MV-4-11 (cell line): ENCODE data around the gene CACNB2.

Experiments
- DNase-seq: peaks from one replicate; lab custom pipeline; 2025; lab: John Stamatoyannopoulos, UW

The CACNB2 gene

DNA sequence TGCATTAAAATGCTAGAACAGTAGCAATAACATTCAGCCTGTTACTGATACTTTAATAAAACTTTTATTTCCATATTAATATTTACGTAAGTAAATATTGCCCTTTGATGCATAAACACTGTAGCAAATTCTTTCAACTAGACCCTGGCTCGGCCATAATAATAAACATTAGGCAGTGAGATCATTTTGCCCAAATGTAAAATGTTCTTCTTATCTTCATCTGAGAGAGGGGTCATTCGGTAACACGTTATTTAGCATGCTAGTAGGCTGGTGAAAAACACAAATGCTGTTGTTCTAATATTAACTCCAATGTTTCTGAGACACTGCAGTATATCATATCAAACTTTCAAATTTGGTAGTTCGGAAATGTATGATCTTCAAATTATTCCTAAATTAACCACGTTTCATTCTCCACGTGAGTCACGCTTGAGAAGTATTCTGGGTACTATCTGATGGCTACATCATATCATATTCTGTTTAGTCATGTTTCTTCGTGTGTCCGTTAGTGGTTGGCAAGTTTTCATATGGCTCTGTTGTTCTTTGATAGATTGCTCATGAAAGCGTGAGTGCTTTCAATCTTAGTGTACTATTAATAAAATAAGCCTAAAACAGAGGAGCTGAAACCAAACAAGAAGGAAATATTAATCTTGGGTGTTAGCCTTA is 365.4 kb downstream of the CACNB2 start:
- DNase-seq = no peak

- DNase-seq = no peak
These were observed 368.4 kb downstream of the CACNB2 start for GRCh38 chr10:18508587-18508986.

DNA sequence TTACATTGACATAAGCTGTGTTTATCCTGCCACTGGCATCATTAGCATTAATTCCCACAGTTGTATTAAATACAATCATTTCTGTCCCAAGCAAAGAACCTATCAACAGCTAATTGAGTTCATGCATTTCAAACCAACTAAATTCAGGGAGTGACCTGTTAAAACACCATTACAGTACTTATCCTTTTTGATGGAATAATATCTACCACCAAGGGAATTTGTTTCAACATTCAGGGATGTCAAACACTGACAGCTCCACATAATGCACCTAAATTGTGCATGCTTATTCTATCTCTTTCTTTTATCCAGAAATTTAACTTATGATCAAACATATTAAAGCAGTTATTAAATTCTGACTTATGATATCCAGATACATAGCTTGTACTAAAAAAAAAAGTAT is 374.3 kb downstream of the CACNB2 start:
- no peak for DNase-seq

DNA sequence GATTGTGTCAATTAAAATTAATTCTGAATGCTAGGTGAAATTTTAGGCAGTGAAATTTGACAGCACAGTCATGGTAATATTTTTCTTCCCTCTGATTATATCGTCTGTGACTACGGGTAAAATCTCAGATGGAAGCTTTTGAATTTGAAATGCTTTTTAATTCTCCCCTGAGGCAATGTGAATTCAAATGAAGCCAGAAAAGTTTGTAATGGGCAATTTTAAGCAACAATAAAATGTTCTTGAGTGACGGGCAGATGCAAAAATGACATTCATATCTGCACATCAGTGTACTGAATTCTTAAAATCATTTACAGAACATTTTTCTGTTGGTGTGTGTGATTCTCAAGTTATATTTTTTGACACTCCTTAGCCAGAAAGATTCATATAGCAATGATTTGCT is 376.6 kb downstream of the CACNB2 start:
- no peak for DNase-seq

DNA sequence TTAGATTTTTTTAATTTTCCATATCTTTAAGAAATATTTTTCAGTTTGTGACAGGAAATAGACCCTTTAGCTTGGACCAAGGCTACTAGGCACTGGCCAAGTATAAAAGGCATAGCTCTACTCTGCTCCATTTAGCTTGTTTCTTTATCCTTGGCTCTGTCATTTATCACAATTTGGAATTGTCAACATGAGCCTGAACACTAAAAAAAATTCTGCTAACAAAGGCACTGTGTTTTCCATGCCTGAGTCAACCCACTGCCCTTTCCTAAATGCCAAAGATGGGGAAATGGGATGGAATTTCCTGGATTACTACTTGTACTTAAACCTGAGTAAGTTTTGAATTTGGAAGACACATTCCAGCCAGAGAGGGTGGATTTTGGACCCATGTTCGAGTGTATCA is 382.8 kb downstream of the CACNB2 start:
- no peak for DNase-seq

DNA sequence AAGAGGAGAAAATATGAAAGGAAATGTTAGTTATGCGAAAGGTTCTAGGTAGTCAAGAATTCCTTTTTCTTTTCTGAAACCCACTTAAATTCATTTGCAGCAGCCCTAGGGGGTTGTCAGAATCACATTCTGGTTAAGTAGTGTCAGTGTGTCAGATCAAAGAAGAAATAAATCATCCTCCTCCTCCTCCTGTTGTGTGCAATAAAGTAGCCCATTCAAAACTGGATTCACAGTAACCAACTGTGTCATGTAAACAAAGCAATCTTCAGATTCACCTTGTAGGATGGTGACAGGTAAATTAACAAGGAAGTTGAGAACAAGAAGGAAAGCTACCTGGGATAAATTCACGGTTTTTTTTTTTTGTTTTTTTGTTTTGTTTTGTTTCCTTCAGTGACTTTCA is 383.6 kb downstream of the CACNB2 start:
- no peak for DNase-seq

- no peak for DNase-seq
These were observed 387.5 kb downstream of the CACNB2 start for GRCh38 chr10:18527687-18528086.

DNA sequence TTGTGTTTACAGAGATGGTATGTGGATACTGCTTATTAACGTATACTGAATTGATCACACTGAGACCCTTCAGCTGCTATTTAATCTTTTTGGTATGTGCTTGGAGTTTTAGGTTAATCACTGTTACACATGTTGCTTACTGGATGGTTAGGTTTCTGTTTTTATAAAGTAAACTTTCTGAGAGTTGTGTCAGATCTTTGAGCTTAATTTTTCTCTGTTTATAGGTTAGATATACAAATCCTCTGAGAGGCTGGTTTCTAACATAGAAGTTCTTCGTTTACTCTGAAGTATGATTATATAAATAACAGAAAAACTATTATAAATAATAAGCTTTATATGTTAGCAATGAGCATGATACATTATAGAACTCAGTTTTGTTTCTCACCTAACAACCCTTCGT is 388.1 kb downstream of the CACNB2 start:
- DNase-seq = no peak

DNA sequence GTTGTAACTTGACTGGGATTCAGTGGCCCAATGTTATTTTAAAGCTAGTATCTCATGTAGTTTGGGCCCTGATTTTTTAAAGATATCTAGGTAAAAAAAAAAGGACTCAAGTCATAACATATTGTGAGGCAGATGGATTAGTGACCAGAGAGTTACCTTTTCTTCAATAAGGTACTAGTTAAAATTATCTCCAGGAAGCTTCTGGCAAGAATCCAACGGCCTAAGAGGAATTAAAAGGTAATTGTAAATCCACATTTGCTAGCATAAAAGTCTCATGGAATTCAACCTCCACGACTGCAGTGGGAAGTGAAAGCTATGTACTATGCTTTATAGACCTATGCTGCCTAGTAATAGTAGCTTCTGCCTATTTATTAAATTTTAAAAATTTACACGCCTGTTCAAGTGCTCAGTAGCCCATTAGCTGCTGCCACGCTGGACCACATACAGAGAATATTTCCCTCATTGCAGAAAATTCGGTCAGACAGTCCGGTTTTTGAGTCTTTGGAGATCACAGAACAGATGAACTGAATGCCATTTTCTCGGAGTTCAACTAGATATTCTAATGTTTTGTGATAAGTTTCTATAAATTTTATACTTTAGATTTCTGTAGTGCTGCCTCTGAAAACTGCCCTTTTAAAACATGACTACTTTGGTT is 392.8 kb downstream of the CACNB2 start:
- DNase-seq = no peak

GRCh38 chr10:18533896-18534295 is 393.7 kb downstream of the CACNB2 start:
- no peak for DNase-seq

DNA sequence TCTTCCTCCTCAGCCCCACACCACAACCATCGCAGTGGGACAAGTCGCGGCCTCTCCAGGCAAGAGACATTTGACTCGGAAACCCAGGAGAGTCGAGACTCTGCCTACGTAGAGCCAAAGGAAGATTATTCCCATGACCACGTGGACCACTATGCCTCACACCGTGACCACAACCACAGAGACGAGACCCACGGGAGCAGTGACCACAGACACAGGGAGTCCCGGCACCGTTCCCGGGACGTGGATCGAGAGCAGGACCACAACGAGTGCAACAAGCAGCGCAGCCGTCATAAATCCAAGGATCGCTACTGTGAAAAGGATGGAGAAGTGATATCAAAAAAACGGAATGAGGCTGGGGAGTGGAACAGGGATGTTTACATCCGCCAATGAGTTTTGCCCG is 399.1 kb downstream of the CACNB2 start:
- no peak for DNase-seq

- DNase-seq = no peak
These were observed 400.0 kb downstream of the CACNB2 start for GRCh38 chr10:18540195-18540594.

DNA sequence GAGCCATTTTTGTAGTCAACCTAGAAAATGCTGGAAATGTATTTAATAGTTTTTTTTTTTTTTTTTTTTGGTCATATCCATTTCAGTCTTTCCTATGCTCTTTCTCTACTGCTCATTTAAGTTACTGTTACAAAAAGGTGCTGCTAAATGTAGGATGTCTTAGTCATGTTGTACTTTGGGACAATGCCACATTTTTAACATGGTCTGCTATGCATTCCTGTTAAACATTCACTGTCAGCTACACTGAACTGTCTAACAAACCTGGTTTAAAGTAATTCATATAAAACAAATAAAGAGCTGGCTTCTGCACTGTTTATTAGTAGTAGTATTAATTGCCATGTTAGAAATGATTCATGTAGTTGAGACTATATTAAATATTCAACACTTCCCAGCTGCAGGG is 402.6 kb downstream of the CACNB2 start:
- DNase-seq = no peak

DNA sequence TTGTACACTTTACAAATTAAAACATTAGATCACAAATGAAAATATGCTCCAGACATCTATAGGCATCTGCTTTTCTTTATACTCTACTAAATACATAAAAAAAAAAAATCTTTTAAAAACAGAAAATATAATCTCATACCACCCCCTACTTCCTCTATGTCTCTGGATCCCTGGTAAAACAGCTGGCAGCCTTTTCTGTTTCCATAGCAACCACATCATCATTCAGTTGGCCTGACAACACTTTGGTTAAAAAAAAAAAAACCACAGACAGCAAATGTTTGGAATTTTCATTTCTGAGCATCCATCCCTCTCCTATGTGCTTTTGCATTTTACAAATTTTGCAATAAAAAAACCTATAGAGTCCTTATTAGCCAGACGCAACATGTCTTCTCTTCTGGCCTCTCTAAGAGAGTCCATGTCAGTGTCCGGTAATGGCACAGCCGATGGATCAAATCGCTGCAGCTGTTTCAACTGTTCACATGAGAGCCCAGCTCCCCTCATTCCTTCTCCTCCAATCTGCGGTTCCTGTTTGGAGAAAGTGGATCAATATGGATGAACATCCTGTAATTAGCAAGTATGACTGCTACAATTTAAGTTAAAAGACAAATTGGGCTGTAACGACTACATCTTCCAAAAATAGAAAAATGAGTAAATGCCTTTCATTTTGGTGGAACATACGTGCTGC is 405.5 kb downstream of the CACNB2 start:
- peak; percentile 25 for DNase-seq

GRCh38 chr10:18549105-18549504 is 408.9 kb downstream of the CACNB2 start:
- no peak for DNase-seq

DNA sequence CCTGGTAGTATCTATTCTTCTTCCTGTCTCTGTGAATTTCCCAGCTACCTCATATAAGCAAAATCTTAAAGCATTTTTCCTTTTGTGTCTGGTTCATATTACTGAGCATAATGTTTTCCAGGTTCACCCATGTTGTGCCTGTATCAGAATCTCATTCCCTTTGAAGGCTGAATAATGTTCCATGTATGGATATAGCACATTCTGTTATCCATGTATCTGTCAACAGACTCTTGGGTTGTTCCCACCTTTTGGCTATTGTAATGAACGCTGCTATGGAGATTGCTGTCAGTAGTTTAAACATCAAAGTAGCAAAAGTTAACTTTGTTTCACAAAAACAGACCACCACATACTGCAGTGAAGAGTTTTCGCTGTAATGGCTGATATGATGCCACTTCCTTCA is 411.2 kb downstream of the CACNB2 start:
- DNase-seq = no peak

DNA sequence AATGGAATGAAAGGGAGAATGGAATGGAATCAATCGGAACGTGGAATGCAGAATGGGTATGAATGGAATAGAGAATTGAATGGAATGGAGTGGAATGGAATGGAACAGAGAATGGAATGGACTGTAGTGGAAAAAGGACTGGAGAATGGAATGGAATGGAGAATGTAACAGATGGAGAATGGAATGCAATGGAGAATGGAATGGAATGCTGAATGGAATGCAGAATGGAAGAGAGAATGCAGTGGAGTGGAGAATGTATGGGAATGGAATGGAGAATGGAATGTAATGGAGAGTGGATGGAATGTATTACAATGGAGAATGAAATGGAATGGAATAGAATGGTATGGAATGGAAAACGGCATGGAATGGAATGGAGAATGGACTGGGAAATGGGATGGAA is 414.3 kb downstream of the CACNB2 start:
- DNase-seq = no peak

GRCh38 chr10:18556522-18557147 is 416.4 kb downstream of the CACNB2 start:
- no peak for DNase-seq

DNA sequence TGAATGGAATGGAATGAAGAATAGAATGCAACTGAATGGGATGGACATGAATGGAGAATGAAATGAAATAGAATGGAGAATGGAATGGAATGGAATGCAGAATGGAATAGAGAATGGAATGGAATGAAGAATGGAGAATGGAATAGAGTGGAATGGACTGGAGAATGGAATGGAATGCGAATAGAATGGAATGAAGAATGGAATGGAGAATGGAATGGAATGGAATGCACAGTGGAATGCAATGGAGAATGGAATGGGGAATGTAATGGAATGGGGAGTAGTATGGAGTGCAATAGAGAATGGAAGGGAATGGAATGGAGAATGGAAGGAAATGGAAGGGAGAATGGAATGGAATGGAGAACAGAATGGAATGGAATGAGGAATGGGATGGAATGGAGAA is 417.7 kb downstream of the CACNB2 start:
- DNase-seq = no peak

- DNase-seq = no peak
These were observed 421.8 kb downstream of the CACNB2 start for GRCh38 chr10:18561861-18562551.

GRCh38 chr10:18563003-18563726 is 422.9 kb downstream of the CACNB2 start:
- DNase-seq = no peak

- no peak for DNase-seq
These were observed 424.8 kb downstream of the CACNB2 start for GRCh38 chr10:18565006-18565405.
